Measurements from ENCODE around the gene SRGAP2C. TPM values are rescaled to one million over a fixed set of nuclear protein-coding genes. Genes with fewer than 3 reads are reported as not detected.
"Not testable (repeated sequence)": the region's sequence is repeated elsewhere in the genome, so short reads cannot be mapped to it uniquely, and the experiment has no call there.

The SRGAP2C gene
- total and polyA plus RNA-seq, 2 experiments from 2014 or later = 10.0 to 21.5 TPM

DNA sequence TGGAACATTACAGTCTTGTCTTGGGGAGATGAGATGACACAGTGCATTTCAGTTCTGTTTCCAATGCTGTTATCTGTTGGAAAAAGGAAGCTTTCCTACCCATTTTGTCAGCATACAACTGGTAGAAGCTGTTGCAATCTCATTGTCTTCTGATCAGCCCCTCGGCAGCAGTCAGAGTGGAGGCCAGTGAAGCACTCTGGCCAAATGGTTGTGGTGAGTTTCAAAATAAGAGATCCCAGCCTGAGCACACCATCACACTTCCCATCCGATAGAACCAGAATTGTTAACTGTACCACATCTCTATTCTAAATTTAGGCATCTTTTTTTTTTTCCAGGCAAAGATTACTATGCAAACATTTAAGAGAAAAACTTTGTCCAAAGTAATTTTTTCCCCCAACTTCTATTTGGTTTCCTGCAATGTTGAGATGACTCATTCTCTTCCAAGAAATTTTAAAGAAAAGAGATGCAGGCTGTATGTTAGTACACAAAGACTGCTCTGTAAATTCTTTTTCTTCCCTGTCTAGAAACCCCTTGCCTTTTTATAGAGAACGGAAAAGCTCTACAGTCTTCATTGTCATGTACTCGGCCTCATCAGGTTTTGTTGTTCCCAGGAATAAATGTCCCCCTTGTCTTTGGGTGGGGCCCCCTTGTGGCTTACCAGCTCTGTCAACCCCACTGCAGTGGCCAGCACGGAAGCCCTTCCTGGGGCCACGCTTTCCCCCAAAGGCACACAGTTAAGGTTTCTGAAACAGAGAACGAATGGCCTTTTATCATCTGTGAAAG lies 176.9 kb downstream of the SRGAP2C start:
- not testable (repeated sequence) for H3K4me3 ChIP-seq; H3K27ac ChIP-seq; H3K27me3 ChIP-seq; H3K36me3 ChIP-seq; H3K9me3 ChIP-seq (ENCODE audit: low read depth); DNase-seq (ENCODE audit: low read depth in 1 of 2, low spot score in 1 of 2); H3K4me1 ChIP-seq (ENCODE audit: low read depth)

DNA sequence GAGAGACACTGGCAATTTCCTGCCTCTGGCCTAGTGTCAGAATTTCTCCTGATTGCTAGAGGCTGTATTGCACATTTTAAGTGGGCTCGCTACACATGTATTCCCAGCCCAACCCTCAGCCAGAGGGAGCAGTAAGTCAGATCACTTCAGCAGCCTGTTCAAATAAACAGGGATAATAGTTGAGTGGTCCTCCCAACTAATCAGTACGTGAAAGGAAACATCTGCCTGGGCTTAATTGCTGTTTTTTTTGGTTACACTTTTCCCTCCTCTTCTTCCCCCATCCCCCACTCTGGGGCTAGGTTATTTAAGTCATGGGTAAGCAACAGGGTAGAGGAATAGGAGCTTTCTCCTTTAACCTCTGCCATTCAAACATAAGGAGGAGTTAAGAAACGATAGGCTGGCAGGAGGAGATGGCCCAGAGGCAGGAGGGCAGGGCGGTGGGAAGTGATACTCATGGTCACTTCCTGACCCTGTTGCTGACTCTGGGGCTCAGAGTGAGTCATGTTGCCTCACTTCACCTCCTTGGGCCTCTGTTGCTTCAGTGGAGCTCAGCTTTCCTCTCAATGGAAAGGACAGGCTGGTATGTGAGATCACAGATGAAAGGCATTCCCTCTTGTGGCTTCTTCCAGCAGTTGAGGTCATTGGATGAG lies 177.6 kb downstream of the SRGAP2C start:
- H3K4me3 ChIP-seq; H3K27me3 ChIP-seq; H3K36me3 ChIP-seq; DNase-seq (ENCODE audit: low read depth in 1 of 2, low spot score in 1 of 2); H3K4me1 ChIP-seq (ENCODE audit: low read depth); H3K27ac ChIP-seq; H3K9me3 ChIP-seq (ENCODE audit: low read depth): not testable (repeated sequence)

DNA sequence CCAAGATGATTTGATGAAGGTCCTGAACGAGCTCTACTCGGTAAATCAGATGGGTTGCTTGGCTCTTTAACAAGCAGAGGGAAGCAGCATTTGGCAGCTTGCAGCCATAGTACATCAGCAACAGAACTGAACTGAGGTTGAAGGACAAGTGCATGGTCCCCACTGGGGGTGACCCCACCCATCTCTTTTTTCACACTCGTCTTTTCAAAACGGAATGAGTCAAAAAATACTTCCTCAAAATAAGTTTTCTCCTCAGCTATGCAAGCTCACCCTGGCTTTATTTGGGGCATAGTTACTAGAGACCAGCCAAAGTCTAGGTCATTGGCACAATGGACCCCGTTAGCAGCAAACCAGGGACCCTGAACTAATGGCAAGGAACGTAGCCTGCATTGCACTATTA lies 180.5 kb downstream of the SRGAP2C start:
- not testable (repeated sequence) for H3K9me3 ChIP-seq (ENCODE audit: low read depth); H3K4me3 ChIP-seq; H3K27me3 ChIP-seq; DNase-seq (ENCODE audit: low read depth in 1 of 2, low spot score in 1 of 2); H3K4me1 ChIP-seq (ENCODE audit: low read depth); H3K36me3 ChIP-seq; H3K27ac ChIP-seq

DNA sequence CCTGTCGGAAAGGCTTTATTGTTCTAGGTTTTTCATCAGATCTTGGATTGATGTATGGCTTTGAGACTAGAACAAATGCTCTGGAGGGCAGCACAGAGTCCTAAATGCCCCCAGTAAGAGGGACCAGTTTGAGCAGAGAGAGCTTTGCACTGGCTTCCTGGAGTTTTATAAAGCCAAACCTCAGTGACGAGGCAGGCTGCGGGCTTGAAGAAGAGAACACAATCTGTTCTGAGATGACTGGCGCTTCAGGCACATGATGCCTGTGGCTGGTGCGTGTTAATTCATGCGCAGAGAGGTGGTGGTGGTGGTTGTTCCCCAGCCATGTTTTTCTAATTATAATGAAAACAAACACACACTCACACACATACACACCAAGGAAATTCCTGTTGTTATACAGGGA lies 180.9 kb downstream of the SRGAP2C start:
- H3K27ac ChIP-seq; H3K36me3 ChIP-seq; H3K27me3 ChIP-seq; H3K4me1 ChIP-seq (ENCODE audit: low read depth); DNase-seq (ENCODE audit: low read depth in 1 of 2, low spot score in 1 of 2); H3K4me3 ChIP-seq; H3K9me3 ChIP-seq (ENCODE audit: low read depth): not testable (repeated sequence)

DNA sequence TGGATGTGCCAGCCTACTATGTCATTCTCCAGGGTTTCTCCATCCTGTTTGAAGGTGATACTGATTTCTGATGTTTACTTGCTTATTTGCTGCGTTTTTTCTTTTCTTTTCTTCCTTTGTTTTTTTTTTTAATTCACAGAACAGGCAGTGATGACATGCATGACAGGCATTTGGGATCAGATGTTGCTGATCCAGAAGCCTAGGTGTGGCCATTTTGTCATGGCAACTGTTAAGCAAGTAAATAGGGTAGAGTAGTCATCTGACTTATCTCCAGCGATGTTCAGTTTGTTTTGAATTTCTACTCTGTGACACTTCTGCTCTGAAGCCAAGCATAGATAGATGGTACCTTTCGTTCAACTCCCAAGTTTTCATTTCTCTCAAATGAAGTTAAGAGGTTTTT lies 181.4 kb downstream of the SRGAP2C start:
- H3K27ac ChIP-seq; H3K36me3 ChIP-seq; H3K9me3 ChIP-seq (ENCODE audit: low read depth); H3K4me3 ChIP-seq; H3K27me3 ChIP-seq; H3K4me1 ChIP-seq (ENCODE audit: low read depth); DNase-seq (ENCODE audit: low read depth in 1 of 2, low spot score in 1 of 2): not testable (repeated sequence)

DNA sequence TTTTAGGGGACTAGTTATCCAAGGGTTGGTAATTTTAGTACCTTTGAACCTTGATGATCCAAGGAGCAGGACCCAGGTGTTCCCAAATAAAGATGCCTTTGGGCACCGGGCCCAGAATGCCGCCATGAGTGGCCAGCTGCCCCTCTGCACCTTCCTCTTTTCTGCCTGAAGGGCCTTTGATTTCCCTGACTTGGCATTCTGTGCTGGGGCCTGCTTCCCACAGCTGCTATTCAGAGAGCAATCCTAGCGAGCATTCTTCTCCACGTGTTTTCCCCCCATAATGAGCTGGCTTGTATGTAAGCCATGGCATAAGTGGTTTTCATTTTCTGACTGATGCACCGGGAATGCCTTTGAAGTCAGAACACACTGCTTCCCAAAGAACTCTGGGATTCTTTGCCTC lies 184.1 kb downstream of the SRGAP2C start:
- H3K4me1 ChIP-seq (ENCODE audit: low read depth); H3K4me3 ChIP-seq; H3K36me3 ChIP-seq; H3K9me3 ChIP-seq (ENCODE audit: low read depth); H3K27me3 ChIP-seq; DNase-seq (ENCODE audit: low read depth in 1 of 2, low spot score in 1 of 2); H3K27ac ChIP-seq: not testable (repeated sequence)

DNA sequence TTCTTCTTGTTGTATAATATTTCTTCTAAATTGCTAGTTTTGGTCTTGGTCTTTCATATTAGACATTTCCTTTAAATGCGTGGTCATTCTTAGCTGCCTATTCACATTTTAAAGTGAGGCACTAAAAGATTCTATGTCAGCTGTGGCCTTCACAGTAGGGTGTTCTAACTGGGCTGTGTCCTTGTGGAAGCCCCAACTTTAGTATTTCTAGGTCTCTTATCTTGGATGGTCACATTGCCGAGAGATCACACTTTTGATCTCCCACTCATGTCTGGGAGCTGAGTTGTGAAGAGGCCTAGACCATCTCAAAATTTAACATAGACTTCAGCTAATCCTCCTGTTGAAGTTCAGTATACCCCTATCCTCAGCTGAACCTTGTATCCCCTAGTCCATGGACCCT lies 185.2 kb downstream of the SRGAP2C start:
- H3K27ac ChIP-seq; H3K4me1 ChIP-seq (ENCODE audit: low read depth); H3K4me3 ChIP-seq; H3K27me3 ChIP-seq; H3K36me3 ChIP-seq; H3K9me3 ChIP-seq (ENCODE audit: low read depth); DNase-seq (ENCODE audit: low read depth in 1 of 2, low spot score in 1 of 2): not testable (repeated sequence)

DNA sequence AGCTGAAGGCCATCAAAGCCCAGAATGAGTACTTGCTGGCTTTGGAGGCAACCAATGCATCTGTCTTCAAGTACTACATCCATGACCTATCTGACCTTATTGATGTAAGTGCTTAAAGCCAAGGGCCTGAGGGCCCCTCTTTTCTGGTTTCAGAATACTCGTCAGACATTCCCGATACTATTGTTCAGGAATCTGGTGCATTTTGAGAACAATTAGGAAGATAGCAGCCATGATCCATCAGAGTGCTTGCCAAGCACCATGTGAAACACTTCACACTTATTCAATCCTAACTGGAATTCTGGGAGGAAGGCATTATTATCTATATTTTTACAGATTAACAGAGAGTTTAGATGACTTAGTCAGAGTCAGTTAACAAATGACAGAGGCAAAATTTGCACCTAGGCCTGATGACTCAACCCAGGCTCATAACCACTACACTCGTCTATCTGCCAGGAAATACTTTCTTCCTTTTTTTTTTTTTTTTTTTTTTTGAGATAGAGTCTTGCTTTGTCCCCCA lies 190.1 kb downstream of the SRGAP2C start:
- not testable (repeated sequence) for H3K9me3 ChIP-seq (ENCODE audit: low read depth); H3K36me3 ChIP-seq; H3K27me3 ChIP-seq; H3K4me1 ChIP-seq (ENCODE audit: low read depth); H3K27ac ChIP-seq; H3K4me3 ChIP-seq
- DNase-seq (ENCODE audit: low read depth in 1 of 2, low spot score in 1 of 2) = peak in 1 of 2 donors; percentile 71

DNA sequence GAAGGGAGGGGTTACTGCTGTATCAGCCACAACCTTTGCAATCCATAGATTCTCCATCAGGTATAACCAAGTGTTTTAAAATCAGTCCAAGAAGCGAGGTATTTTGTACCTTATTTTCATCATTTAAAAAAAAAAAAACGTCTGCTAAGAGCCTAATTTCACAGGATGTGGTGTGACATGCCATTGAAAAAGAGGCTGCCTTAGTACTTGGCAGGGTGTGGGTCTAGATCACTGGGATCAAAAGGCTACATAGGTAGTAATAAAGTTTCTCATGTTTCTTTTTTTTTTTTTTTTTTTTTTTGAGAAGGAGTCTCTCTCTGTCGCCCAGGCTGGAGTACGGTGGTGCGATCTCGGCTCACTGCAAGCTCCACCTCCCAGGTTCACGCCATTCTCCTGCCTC lies 192.2 kb downstream of the SRGAP2C start:
- not testable (repeated sequence) for H3K27me3 ChIP-seq; H3K27ac ChIP-seq; H3K9me3 ChIP-seq (ENCODE audit: low read depth); H3K4me3 ChIP-seq; H3K4me1 ChIP-seq (ENCODE audit: low read depth); H3K36me3 ChIP-seq; DNase-seq (ENCODE audit: low read depth in 1 of 2, low spot score in 1 of 2)

DNA sequence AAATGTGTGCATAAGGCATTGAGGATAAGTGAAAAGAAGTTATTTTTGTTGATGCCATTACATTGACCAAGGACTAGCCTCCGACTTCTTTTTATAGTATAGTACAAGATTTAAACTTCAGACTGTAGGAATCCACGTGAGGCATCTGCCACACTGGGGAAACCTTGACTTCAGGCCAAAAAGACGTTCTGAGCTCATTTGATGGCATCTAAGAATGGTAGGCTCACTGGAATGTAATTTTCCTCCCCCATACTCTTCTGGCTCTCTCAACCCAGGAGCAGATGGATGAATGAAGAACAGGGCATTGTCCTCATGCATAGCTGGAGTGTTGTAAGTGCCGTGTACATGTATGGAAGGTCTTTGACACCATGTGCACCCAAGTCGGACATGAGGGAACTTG lies 194.0 kb downstream of the SRGAP2C start:
- H3K9me3 ChIP-seq (ENCODE audit: low read depth); H3K27me3 ChIP-seq; H3K36me3 ChIP-seq; H3K4me1 ChIP-seq (ENCODE audit: low read depth); DNase-seq (ENCODE audit: low read depth in 1 of 2, low spot score in 1 of 2); H3K27ac ChIP-seq; H3K4me3 ChIP-seq: not testable (repeated sequence)

DNA sequence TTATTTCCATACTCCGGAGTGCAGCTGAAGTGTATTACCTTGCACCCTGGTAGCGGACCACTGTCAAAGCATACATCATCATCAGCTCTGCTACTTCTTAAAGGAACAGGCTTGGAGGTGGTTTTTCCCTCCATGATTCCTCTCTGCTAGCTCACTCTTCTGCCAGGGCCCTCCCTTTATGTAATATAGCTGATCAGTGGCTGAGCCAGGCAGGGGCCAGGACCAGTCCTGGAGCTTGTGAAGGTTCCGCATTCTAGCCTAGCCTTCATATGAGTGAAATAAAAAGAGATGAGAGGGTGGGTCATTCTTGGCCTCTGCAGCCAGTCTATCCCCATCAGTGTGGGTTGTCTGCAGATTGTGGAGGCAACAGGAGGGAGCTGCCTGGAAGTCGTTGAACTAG lies 200.0 kb downstream of the SRGAP2C start:
- not testable (repeated sequence) for H3K9me3 ChIP-seq (ENCODE audit: low read depth); H3K36me3 ChIP-seq; H3K4me3 ChIP-seq; H3K4me1 ChIP-seq (ENCODE audit: low read depth); H3K27ac ChIP-seq; H3K27me3 ChIP-seq
- peak in 1 of 2 donors; percentile 69 for DNase-seq (ENCODE audit: low read depth in 1 of 2, low spot score in 1 of 2)

DNA sequence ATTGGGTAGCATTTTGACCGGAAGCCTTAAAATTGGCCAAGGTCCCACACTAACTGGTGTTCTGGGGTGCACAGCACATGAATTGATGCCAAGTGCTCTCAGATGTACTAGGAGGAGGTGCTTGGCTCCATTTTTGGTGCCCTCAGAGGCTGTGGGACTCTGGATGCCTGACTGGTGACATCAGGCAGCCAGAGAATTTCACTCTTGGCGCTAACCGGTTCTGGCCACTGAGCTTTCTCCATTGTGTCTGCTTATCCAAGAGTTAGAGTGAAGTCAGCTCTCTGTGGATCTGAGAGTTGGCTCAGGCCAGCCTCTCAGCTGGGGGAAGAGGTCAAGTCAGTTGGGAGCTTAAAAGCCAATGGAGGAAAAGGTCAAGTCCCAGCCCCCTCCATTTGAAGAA lies 200.4 kb downstream of the SRGAP2C start:
- H3K4me3 ChIP-seq; DNase-seq (ENCODE audit: low read depth in 1 of 2, low spot score in 1 of 2); H3K36me3 ChIP-seq; H3K27ac ChIP-seq; H3K4me1 ChIP-seq (ENCODE audit: low read depth); H3K27me3 ChIP-seq; H3K9me3 ChIP-seq (ENCODE audit: low read depth): not testable (repeated sequence)

DNA sequence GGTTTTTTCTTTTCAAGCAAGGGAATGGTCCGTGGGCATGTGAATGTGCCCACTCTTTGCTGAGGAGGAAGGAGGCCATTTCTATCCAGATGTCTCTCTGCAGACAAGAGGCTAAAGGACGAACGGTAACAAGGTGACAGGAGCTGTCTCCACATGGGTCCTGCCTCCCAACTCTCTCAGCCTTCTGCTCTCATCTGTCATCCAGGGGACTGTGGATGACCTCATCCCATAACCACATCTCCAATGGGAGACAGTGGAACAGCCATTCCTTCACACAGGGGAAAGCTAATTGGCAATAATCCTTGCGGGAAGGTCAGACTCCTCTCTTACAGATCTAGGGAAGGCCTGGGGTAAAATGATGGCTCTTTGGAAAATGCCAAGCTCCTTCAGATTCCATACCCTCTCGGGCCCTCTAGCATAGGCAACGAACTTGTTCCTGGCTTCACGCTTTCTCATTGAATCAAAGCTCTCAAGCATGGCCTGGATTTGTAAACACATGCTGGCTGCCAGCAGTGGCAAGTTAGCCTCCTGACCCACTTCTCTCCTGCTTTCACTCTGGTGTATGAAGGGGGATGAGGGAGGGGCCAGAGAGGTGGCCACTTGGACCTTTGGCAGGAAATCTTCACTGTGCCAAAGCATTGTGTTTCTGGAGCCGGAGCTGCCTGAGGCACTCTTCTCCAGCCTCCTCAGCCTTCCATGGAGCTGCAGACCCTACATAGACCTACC lies 201.0 kb downstream of the SRGAP2C start:
- H3K9me3 ChIP-seq (ENCODE audit: low read depth); H3K4me3 ChIP-seq; H3K4me1 ChIP-seq (ENCODE audit: low read depth); H3K27ac ChIP-seq; H3K36me3 ChIP-seq; H3K27me3 ChIP-seq; DNase-seq (ENCODE audit: low read depth in 1 of 2, low spot score in 1 of 2): not testable (repeated sequence)

DNA sequence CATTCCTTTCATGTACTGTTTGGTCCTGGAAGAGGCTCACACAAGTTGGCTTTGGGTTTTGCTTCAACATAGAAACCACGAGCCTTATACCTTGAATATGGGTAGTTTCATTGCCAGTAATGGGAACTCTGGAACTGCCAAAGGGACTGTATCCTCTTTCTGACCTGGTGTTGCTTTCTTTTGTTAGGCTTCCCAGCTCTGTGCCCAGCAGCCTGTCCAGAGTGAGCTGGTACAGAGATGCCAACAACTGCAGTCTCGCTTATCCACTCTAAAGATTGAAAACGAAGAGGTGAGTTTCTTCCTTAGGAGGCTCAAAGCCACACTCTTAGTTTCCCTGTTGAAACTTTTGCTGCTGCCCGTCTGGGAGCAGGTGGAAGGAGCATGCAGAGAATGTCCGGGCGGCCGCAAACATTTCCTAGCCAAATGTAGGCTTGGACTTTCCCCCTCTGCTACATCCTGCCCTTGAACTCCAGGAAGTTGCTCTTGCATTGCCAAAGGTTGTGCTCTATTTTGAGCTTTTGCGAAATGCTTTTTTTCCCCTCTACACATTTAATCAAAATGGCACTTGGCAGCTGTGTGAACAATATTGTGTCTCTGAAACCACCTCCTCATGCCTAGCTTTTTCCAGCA lies 201.7 kb downstream of the SRGAP2C start:
- not testable (repeated sequence) for H3K36me3 ChIP-seq; DNase-seq (ENCODE audit: low read depth in 1 of 2, low spot score in 1 of 2); H3K4me1 ChIP-seq (ENCODE audit: low read depth); H3K27me3 ChIP-seq; H3K9me3 ChIP-seq (ENCODE audit: low read depth); H3K4me3 ChIP-seq; H3K27ac ChIP-seq

All from cardiac muscle cell (in vitro differentiated cells and primary cell).